HG03280 (cell line): ENCODE results near the gene P2RX1.

ENCODE experiments used
- ATAC-seq: cut with Tn5 transposase; IDR thresholded peaks from one replicate; pipeline ENCODE4 v1.9.1; 2021; ENCODE audit warnings: mild to moderate bottlenecking, moderate library complexity; ENCODE audit not compliant: unreplicated experiment

P2RX1 gene

GRCh38 chr17:3925684-3926485, 9.6 kb upstream of the P2RX1 start:
- ATAC-seq, result no peak

- no peak for ATAC-seq
Measured at GRCh38 chr17:3924512-3925350, 8.5 kb upstream of the P2RX1 start.

GRCh38 chr17:3923466-3924190, 7.4 kb upstream of the P2RX1 start:
- ATAC-seq, result no peak

GRCh38 chr17:3922765-3923164, 6.5 kb upstream of the P2RX1 start:
- no peak for ATAC-seq

GRCh38 chr17:3921502-3922319, 5.4 kb upstream of the P2RX1 start:
- ATAC-seq, result no peak

- ATAC-seq, result no peak
Measured at GRCh38 chr17:3921006-3921405, 4.7 kb upstream of the P2RX1 start.

GRCh38 chr17:3919123-3919624, 2.9 kb upstream of the P2RX1 start:
- ATAC-seq, result no peak

- no peak for ATAC-seq
Measured at GRCh38 chr17:3918372-3919122, 2.3 kb upstream of the P2RX1 start.

- no peak for ATAC-seq
Measured at GRCh38 chr17:3917391-3917931, 1.2 kb upstream of the P2RX1 start.

GRCh38 chr17:3916825-3917224, 560 bp upstream of the P2RX1 start:
- no peak for ATAC-seq

- no peak for ATAC-seq
Measured at GRCh38 chr17:3915581-3915994, 677 bp downstream of the P2RX1 start.

- peak; percentile 55 for ATAC-seq
Measured at GRCh38 chr17:3914312-3914670, 2.0 kb downstream of the P2RX1 start.

- peak; percentile 48 for ATAC-seq
Measured at GRCh38 chr17:3913531-3914311, 2.5 kb downstream of the P2RX1 start.

GRCh38 chr17:3912827-3913226, 3.4 kb downstream of the P2RX1 start:
- ATAC-seq, result no peak

- peak; percentile 73 for ATAC-seq
Measured at GRCh38 chr17:3911271-3912053, 4.8 kb downstream of the P2RX1 start.

- no peak for ATAC-seq
Measured at GRCh38 chr17:3910420-3911270, 5.6 kb downstream of the P2RX1 start.

GRCh38 chr17:3909257-3909656, 7.0 kb downstream of the P2RX1 start:
- ATAC-seq, result no peak
